Brain pericyte (primary cell): ENCODE results near the gene GPC1.
"Not testable (repeated sequence)": the region's sequence is repeated elsewhere in the genome, so short reads cannot be mapped to it uniquely, and the experiment has no call there.

Experiments
- DNase-seq: peaks from one replicate; pipeline ENCODE4 v3.0.0-alpha.2; 2012; ENCODE audit warnings: low read depth, low spot score

The GPC1 gene

DNA sequence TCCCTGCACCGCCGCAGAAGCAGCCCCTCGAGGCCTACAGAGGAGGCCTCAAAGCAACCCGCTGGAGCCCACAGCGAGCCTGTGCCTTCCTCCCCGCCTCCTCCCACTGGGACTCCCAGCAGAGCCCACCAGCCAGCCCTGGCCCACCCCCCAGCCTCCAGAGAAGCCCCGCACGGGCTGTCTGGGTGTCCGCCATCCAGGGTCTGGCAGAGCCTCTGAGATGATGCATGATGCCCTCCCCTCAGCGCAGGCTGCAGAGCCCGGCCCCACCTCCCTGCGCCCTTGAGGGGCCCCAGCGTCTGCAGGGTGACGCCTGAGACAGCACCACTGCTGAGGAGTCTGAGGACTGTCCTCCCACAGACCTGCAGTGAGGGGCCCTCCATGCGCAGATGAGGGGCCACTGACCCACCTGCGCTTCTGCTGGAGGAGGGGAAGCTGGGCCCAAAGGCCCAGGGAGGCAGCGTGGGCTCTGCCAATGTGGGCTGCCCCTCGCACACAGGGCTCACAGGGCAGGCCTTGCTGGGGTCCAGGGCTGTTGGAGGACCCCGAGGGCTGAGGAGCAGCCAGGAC, 31.2 kb downstream of the GPC1 start:
- no peak for DNase-seq

DNA sequence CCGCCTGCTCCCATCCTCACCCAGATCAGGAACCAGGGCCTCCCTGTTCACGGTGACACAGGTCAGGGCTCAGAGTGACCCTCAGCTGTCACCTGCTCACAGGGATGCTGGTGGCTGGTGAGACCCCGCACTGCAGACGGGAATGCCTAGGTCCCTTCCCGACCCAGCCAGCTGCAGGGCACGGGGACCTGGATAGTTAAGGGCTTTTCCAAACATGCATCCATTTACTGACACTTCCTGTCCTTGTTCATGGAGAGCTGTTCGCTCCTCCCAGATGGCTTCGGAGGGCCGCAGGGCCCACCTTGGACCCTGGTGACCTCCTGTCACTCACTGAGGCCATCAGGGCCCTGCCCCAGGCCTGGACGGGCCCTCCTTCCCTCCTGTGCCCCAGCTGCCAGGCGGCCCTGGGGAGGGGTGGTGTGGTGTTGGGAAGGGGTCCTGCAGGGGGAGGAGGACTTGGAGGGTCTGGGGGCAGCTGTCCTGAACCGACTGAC, 31.7 kb downstream of the GPC1 start:
- no peak for DNase-seq

DNA sequence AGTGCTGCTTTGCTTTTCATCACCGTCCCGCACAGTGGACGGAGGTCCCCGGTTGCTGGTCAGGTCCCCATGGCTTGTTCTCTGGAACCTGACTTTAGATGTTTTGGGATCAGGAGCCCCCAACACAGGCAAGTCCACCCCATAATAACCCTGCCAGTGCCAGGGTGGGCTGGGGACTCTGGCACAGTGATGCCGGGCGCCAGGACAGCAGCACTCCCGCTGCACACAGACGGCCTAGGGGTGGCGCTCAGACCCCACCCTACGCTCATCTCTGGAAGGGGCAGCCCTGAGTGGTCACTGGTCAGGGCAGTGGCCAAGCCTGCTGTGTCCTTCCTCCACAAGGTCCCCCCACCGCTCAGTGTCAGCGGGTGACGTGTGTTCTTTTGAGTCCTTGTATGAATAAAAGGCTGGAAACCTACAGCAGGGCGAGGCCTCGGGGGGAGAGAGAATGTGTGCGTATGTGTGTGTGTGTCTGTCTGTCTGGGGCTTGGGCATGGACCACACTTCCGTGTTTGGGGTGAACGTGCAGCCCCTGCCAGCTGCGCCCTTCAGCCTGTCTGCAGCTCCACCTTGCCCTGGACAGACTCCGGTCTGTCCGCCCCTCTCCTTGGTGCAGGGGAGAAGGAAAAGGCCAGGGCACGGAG, 32.3 kb downstream of the GPC1 start:
- no peak for DNase-seq

DNA sequence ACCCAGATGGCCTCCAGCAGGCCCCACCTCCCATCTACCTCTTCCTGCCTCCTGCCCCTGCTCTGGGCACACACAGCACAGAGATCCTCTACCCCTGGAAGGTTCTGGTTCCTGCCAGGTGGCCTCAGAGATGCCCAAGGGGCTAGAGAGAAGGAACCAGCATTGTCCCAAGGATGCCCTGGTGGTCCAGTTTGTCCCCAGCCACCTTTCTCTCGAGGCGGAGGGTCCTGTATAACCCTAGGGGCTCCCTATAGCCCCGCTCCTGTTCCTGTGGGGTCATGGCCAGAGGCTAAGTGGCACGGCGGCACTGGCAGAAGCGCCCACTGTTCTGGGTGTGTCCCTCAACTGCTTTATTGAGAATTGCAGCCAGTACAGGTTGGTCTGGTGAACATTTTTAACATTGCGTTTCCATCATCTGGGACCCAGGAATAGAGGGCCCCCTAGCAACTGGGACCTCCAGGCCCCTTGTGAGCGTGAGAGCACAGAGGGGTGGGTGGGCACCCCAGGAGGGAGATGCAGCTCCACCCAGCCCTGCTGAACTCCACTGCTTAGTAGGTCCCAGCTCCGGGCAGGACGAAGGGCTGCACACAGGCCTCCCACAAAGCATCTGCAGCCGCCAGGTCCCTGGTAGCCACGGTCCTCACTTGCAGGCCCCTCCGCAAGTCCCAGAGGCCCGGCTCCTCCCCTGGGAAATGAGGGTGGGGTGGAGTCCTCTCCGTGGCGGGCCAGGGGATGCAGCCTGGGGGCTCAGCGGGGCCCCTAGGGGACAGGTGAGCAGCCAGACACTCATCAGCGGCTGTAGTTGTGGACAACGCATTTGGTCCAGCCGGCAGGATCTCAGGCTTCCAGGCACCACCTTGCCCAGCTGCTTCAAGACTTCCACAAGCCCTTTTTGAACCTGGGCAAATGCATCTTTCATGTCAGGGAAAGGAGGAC, 33.1 kb downstream of the GPC1 start:
- DNase-seq, result no peak

DNA sequence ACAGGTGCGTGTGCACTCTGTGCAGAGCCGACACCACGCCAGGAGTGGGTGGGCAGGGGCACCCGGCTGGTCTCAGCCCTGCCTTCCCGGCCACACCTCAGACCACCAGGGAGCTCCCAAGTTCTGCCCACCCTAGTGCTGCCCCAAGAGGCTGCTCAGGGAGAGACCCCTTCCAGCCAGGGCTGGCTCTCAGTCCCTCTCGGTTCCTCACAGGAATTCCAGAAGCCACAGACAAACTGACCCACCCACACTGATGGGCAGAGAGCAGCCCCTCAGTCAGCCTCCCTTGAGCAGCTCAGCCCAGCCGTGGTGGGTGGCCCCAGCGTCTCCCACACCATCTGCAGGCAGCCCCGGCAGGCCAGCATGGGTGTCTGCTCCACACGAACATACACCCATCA, 33.8 kb downstream of the GPC1 start:
- no peak for DNase-seq

DNA sequence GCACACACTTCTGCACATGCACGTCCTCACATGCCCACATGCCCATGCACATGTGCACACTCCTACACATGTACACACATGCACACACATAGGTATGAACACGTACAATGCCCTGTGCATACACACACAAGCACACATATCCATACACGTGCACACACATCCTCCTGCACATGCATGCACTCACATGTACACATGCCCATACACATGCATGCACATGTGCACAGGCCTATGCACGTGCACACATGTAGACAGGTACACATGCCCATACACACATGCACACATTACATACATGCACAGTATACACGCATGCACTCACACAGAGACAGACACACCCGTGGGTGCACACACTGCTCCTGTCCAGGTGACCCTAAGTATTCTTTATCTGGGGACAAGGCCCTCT, 34.3 kb downstream of the GPC1 start:
- DNase-seq, result no peak

DNA sequence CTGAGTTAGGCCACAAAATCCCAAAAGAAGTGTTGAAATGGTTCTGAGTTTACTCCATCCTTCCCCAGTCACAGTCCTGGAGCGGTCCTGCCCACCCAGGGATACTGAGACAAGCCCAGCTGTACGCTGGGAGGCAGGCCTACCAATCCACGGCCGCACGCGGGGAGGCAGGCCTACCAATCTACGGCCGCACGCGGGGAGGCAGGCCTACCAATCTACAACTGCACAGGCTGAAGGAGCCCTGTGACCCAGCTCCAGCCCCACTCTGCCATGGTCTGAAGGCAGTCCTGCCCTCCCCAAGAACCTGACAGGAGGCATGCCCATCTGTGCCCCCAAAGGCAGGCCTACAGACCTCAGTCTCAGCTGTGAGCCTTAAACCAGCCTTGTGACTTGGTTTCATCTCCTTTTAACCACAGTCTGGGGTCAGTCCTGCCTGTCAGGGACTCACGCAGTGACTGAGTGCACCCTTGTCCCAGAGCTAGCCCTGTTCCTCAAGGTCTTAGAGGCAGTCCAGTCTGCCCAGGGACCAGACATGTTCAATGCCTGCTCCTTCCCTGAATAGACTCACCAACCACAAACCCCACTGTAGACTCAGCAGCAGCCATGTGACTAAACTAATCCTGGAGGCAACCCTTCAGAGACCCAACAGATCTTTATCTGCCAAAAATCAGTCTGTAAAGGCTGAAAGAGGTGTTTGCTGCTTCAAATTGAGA, 36.8 kb downstream of the GPC1 start:
- DNase-seq, result no peak

DNA sequence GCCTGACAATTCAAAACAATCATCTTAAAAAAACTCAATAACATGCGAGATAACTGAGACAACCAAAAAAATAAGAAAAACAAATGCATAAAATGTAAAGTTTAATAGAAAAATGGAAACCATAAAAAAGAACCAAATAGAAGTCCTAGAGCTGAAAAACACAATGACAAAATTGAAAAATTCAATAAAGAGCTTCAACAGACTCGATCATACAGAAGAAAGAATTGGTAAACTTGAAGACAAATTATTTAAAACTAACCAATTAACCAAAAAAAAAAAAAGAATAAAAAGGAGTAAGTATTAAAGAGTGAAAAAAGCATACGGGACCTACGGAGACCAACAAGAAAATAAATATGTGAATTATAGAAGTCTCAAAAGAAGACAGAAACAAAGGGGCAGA, 37.7 kb downstream of the GPC1 start:
- DNase-seq, result no peak

DNA sequence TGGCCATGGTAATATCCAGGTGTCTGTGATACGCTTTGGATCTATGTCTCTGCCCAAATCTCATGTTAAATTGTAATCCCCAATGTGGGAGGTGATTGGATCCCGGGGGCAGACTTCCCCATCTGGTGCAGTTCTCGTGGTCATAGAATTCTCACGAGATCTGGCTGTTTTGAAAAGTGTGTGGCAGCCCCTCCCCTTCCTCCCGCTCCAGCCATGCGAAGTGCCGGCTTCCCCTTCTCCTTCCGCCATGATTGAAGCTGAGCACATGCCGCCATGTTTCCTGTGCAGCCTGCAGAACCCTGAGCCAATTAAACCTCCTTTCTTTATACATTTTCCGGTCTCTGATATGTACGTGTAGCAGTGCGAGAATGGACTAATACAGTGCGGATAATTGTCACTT, 42.5 kb downstream of the GPC1 start:
- DNase-seq, result no peak

DNA sequence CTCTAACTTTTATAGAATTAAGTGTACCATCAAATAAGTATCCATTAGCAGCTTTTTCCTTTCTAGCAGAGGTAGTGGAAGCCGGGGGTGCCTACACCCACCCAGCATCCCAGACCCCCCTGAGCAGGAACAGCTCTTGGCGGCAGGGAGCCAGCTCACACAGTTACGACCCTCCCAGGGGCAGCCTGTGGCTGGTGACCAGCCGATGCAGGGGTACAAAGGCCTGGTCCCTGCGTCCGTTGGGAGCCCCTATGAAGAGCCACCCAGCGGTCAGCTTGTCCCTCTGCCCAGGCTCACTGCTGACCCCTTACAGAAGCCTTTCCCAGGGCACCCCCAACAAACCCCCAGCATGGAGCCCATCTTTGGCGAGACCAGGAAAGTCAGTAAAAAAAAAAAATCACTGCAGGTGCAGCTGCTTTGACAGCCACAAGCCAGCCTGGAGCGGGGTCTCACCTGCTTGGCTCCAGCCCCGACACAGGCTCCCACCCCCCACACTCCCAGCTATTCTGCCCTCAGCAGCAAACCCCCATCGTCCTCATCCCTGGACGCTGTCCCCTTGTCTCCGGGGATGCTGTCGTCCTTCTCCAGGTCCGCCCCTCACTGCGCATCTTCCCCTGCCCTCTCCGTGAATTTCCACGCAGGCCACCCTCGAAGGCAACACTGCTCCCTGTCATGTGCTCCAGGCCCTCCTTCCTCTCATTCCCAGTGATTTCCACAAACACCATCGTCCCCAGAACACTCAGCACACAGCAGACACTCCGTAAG, 43.1 kb downstream of the GPC1 start:
- DNase-seq, result no peak

DNA sequence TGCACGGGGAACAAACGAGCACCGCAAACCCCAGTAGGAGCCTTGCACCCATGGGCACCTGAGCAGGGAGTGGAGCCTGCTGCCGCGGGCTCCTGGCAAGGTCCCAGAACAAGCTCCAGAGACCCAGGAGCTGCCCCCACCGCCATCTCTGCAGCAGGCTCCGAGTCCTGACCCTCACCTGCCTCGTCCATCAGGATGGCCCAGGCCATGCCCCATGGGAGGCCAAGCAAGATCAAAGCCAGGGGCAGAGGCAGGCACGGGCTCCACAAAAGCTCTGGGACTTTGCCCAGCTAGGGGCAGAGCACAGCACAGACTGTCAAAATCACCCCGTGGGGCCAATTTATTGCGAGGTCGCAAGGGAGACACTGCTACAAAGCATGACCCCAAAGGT, 43.6 kb downstream of the GPC1 start:
- no peak for DNase-seq

DNA sequence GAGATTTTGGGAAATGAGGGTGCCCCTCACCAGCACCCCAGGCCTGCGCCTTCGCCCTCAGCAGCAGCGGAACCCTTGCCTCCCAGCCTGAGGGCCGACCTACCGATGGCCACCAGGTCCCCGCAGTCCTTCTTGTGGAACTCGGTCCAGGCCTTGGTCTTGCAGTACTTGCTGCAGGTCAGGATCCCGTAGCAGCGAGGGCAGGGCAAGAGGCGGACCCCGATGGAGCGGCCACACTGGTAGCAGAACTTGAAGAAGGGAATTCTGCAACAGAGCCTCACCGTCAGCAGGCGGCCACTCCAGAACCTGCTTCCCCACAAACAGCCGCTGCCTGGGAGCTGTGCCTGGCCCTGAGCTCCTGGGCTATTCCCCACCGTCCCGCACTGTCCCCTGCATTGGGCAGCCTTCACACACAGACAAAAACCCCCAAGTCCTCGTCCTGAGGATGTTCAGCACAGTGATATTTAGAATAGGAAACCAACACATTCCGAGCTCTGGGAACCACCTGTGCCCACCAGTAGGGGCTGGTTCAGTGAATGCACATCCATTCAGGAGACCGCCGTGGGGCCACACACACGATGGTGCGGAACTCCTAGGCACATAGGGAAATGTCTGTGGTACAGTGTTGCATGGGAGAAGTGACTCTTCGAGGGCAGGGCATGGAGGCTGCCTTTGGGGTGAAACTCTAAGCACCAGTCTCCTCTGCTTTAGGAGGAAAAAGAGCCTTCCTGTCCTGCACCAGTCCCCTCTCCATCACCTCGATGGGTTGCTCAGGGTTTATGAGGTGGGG, 45.6 kb downstream of the GPC1 start:
- DNase-seq, result no peak

DNA sequence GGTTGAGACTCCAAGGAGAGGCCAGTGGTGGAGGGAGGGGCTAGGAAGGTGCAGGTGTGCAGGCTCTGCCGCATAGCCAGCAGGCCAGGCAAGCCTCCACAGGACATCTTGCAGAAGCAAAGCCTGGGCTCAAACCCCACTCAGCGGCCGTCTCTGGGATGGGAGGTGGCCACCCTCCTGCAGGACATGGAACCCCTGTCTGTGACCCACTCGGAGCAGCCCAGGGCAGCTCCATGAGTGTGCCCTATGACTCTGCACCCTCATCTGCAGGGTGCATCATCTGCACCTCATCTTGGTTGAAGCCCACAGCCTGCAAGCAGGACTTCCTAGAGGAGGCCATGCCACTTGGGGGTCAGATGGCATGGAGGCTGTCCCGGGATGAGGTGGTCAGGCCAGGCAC, 46.3 kb downstream of the GPC1 start:
- DNase-seq, result no peak

DNA sequence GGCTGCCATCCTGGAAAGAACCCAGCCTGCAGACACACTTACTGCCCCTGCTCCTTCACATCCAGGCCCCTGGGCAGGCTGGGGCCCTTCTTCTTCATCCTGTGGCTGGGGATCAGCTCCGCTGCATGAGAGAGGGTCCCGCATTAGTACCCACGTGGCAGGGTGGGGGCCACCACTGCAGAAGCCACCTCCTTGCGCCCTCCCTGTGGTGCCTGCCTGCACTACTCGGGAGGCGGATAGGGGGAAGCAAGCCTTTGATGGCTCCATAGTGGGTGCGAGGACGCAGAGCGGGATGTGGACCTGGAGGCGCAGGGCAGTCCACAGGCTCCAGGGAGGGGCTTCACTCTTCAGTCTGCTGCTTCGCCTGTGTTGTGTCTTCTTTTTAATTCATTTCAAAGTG, 46.7 kb downstream of the GPC1 start:
- DNase-seq, result no peak

DNA sequence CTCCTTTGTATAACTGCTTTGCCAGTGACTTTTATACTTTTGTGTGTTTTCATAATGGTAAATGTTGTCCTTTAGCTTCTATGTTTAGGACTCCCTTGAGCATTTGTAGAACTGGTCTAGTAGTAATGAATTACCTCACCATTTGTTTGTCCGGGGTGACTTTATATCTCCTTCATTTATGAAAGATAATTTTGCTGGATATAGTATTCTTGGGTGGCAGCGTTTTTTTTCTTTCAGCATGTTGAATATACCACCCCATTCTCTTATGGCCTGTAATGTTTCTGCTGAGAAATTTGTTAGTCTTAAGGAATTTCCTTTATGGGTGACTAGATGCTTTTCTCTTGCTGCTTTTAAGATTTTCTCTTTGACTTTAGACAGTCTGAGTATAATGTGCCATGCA, 56.0 kb downstream of the GPC1 start:
- no peak for DNase-seq

DNA sequence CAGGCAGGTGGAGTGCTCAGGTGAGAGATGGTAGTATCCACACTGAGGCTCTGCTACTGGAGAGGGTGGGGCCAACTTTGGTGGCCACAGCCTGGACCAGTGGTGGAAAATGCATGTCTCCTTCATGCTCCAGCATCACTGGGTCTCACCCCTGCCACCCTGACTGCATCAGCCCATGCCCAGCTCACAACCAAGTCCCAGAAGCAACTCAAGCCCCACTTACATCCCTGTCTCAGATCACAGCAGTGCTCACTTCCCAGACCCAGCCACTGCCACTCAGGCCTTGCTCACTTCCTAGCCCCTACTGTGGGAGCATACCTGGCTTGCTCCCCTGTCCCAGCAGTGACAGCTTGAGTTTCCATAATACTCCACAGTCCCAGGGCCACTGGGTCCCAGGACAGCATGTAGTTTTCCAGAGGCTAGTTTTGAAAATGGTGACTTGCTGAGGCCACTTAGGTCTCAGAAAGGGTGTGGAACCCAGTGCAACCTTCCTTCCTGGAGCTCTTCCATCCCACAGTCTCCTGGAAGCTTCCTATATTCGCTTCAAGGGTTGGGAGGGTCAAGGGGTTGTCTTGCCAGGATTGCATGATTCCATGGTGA, 58.8 kb downstream of the GPC1 start:
- no peak for DNase-seq

DNA sequence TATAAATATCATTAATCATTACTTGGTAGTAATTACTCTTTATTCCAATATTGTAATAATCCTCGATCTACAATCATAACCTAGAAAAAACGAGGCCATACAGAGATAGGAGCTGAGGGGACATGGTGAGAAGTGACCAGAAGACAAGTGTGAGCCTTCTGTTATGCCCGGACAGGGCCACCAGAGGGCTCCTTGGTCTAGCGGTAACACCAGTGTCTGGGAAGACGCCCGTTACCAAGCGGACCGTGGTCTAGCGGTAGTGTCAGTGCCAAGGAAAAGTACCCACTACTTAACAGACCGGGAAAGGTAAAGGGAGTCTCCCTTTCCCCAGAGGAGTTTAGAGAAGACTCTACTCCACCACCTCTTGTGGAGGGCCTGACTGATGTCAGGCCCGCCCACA, 59.5 kb downstream of the GPC1 start:
- DNase-seq, result not testable (repeated sequence)

DNA sequence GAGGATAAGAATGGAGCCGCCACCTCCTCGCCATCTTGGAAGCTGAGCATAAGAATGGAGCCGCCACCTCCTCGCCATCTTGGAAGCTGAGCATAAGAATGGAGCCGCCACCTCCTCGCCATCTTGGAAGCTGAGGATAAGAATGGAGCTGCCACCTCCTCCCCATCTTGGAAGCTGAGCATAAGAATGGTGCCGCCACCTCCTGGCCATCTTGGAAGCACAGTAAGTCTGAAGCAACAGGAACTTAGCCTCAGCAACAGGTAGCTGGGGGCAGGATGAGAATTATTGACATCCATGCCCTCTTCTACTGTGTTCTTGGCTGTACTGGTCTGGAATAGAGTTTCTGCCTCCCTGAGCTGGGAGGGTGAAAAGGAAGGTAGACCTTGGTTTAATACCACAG, 61.6 kb downstream of the GPC1 start:
- not testable (repeated sequence) for DNase-seq

DNA sequence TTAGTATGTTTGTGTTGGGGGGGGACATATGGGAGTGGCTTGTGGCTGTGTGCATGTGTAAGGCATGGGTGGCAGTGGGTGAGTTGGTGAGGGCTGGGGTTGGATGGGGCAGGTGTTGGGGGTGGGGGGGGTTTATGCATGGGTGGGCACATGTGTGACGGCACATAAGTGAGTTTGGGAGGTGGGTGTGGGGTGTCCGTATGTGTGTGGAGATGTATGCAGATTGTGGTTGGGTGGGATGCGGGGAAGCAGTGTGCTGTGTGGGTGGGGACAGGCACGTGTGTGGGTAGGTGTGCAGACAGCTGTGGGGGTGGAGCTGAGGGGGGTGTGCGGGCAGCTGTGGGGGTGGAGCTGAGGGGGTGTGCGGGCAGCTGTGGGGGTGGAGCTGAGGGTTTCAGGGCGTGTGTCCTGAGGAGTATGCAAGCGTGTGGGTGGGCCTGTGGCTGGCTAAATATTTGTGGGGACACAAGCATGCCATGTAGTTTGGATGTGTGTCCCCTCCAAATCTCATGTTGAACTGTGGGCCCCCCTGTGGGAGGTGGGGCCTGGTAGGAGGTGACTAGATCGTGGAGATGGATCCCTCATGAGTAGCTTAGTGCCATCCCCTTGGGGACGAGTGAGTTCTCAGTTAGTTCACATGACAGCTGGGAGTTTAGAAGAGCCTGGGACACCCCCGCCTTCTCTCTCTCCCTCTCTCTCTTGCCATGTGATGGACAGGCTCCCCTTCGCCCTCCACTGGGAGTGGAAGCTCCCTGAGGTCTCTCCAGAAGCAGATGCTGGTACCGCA, 62.9 kb downstream of the GPC1 start:
- no peak for DNase-seq

DNA sequence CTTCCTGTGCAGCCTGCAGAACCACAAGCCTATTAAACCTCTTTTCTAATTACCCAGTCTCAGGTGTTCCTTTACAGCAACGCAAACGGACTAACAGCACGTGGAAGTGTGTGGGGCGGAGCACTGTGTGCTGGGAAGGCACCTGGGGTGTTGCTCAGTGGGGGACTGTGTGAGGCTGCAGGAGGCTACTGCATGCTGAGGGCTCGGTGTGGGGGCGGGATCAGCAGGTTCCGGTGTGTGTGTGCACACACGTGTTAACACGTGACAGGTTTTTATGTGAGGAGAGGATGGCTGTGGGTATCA, 63.4 kb downstream of the GPC1 start:
- DNase-seq, result no peak
